ENCODE results near the gene COMT.

COMT gene

DNA sequence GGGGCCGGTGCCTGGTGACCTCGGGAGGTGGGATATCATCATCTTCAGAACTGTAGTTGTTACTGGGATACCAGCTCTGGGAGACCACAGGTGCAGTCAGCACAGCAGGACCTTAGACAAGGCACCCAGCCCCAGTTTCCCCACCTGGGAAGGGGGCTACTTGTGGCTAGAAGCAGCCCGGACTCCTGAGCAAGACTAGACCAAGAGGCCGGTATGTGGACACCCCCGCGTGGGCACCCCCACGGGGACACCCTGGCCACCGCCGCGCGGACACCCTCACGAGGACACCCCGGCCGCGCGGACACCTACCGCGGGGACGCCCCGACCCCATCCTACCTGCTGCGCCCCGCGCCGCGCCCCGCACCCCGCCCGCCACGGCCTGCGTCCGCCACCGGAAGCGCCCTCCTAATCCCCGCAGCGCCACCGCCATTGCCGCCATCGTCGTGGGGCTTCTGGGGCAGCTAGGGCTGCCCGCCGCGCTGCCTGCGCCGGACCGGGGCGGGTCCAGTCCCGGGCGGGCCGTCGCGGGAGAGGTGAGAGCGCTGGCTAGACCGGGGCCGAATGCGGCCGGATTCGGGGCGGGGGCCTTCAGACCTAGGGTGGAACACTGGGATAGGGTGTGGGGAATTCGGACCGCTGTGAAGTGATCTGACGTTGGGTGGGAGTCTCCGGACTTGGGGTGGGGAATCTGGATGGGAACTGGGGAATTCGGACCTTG is at the start of gene COMT, which contains the start of gene TXNRD2:
TSS of gene COMT (plus strand) at position 408 of the 718 bp plus-strand sequence. CDS start 20,755 bp downstream, outside the sequence.
TSS of gene TXNRD2 (minus strand) at position 454 of the 718 bp plus-strand sequence. CDS start at position 439, 15 bp downstream.
- Histone ChIP-seq H3K4me1 (ENCODE audit: control insufficient read depth in 1 of 2, insufficient read depth in 2 of 2, low read length in 2 of 2) (peaks cover 19 to 29% of the 10 kb centered on the region in 2 donors), H3K9me3 (ENCODE audit: control insufficient read depth in 1 of 2, low read length in 2 of 2) (no peaks in the 10 kb centered on the region), H3K9ac (ENCODE audit: low read depth in 1 of 2, low read length in 2 of 2) (peak within 1 kb of the TSS; percentile 82 to 90), H3K27me3 (ENCODE audit: control insufficient read depth in 1 of 2, insufficient read depth in 2 of 2, low read length in 2 of 2) (no peaks in the 10 kb centered on the region), H3K27ac (ENCODE audit: low read depth, low read length) (peak within 1 kb of the TSS; percentile 84), H3K36me3 (ENCODE audit: control insufficient read depth in 1 of 2, insufficient read depth in 2 of 2, low read length in 2 of 2) (no peaks in the 10 kb centered on the region), H3K4me3 (ENCODE audit: low read depth in 1 of 2, low read length in 2 of 2) (peak within 1 kb of the TSS; percentile 80 to 85)

DNA sequence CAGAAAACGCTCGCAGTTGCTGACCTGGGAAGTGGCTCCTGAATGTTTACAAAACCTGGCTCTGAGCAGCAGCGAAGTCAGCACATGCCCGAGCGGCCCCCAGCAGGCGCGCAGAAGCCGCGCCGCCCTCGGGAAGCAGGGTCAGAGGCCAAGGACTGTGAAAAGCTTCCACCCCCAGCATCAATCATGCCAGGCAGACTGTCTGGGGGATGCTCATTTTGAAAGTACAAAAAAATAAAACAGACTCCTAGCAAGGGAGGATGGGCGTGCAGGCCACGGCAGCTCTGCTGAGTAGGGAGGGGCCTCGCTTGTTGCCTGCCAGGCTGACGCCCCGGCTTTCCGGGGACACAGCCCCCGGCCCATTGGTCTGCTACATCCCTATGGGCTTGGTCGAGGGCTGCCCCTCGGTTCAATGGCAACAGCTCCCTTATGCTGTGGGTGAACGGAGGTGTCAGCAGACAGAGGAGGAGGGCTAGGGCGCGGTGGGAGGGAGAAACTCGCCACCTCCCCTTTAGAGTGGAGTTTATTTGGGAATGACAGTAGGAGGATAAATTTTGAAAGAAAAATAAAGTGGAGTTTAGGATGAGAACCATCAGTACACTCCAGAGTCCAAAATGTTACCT is 49.2 kb upstream of the COMT start:
- Histone ChIP-seq H3K27me3 (ENCODE audit: control insufficient read depth in 1 of 2, insufficient read depth in 2 of 2, low read length in 2 of 2) (no peaks in the 10 kb centered on the region), H3K4me3 (ENCODE audit: low read depth in 1 of 2, low read length in 2 of 2) (no peak overlapping the region), H3K9me3 (ENCODE audit: control insufficient read depth in 1 of 2, low read length in 2 of 2) (no peaks in the 10 kb centered on the region), H3K27ac (ENCODE audit: low read depth, low read length) (no peak overlapping the region), H3K4me1 (ENCODE audit: control insufficient read depth in 1 of 2, insufficient read depth in 2 of 2, low read length in 2 of 2) (peaks cover 16 to 19% of the 10 kb centered on the region in 2 donors), H3K9ac (ENCODE audit: low read depth in 1 of 2, low read length in 2 of 2) (peak overlapping the region in 1 of 2 donors; percentile 12), H3K36me3 (ENCODE audit: control insufficient read depth in 1 of 2, insufficient read depth in 2 of 2, low read length in 2 of 2) (peaks cover 0 to 16% of the 10 kb centered on the region in 2 donors)

DNA sequence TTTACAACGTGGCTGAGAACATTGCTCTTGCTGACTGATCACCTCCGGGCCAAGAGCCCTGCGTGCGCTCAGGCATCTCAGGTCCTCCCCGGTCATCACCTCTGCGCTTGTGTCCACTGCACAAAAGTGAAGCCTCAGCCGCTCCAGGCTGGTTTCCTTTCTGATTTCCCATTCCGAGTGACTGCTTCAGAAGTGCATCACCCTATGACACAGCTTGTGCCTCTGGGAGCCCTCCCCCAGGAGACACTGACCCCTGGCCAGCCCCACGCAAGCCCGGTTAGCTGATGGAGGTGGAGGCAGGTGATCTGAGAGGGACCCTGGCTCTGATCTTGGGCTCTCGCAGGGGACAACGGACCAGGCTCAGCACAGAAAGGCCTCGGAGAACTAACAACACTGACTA is 48.6 kb upstream of the COMT start:
- no peak overlapping the region for H3K4me3 ChIP-seq (ENCODE audit: low read depth in 1 of 2, low read length in 2 of 2)
- no peaks in the 10 kb centered on the region for H3K9me3 ChIP-seq (ENCODE audit: control insufficient read depth in 1 of 2, low read length in 2 of 2)
- no peaks in the 10 kb centered on the region for H3K27me3 ChIP-seq (ENCODE audit: control insufficient read depth in 1 of 2, insufficient read depth in 2 of 2, low read length in 2 of 2)
- peaks cover 16 to 19% of the 10 kb centered on the region in 2 donors for H3K4me1 ChIP-seq (ENCODE audit: control insufficient read depth in 1 of 2, insufficient read depth in 2 of 2, low read length in 2 of 2)
- H3K27ac ChIP-seq (ENCODE audit: low read depth, low read length), result no peak overlapping the region
- H3K9ac ChIP-seq (ENCODE audit: low read depth in 1 of 2, low read length in 2 of 2), result no peak overlapping the region
- peaks cover 0 to 21% of the 10 kb centered on the region in 2 donors for H3K36me3 ChIP-seq (ENCODE audit: control insufficient read depth in 1 of 2, insufficient read depth in 2 of 2, low read length in 2 of 2)

DNA sequence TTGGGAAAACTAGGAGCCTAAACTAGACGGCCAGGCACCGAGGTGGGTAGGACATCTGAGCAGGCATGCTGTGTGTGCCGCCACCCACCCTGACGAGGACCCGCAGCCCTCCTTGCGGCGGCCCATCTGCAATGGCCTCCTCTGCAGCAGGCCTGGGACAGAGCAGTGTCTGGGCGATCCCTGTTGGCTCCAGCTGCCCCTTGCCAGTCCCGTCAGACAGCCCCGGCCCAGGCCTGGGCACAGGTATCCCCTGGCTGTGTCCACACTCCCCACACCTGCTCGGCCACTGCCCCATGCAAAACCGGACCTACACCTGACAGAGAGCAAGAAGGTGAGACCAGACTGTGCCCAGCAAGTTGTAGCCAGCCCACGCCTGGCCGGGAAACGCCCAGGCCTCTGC is 48.2 kb upstream of the COMT start:
- Histone ChIP-seq H3K9ac (ENCODE audit: low read depth in 1 of 2, low read length in 2 of 2) (no peak overlapping the region), H3K4me3 (ENCODE audit: low read depth in 1 of 2, low read length in 2 of 2) (no peak overlapping the region), H3K4me1 (ENCODE audit: control insufficient read depth in 1 of 2, insufficient read depth in 2 of 2, low read length in 2 of 2) (peaks cover 16 to 19% of the 10 kb centered on the region in 2 donors), H3K9me3 (ENCODE audit: control insufficient read depth in 1 of 2, low read length in 2 of 2) (no peaks in the 10 kb centered on the region), H3K27me3 (ENCODE audit: control insufficient read depth in 1 of 2, insufficient read depth in 2 of 2, low read length in 2 of 2) (no peaks in the 10 kb centered on the region), H3K27ac (ENCODE audit: low read depth, low read length) (no peak overlapping the region), H3K36me3 (ENCODE audit: control insufficient read depth in 1 of 2, insufficient read depth in 2 of 2, low read length in 2 of 2) (peaks cover 0 to 24% of the 10 kb centered on the region in 2 donors)

DNA sequence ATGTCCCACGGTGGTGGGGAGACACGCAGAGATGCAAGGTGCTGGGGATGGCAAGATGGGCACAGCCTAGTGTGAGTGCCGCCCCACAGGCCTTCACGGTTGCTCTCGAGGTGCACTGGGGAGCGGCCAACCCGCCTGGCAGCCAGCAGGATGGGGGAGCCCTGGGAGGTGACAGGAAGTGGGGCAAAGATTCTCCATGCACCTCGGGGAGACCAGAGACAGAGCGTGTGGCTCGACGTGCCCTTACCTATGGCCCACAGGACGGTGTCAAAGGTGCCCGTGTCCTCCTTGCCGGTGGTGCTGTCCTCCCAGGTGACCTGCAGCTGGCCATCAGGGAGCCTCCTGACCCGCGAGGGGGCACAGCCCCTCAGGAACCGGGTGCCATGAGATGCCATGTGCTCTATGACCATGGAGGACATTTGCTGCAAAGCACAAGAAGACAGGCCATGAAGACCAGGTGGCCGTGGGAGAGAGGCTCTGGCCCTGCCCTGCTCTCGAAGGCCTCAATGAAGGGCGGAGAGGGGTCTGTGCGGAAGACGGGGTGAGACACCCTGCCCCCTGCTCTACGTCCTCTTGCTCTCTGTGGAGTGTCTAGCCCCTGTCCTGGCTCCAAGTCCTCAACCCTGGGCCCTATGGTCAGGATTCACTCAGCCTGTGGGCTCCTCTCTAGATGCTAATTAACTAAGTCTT is 46.3 kb upstream of the COMT start:
- no peak overlapping the region for H3K4me3 ChIP-seq (ENCODE audit: low read depth in 1 of 2, low read length in 2 of 2)
- H3K9ac ChIP-seq (ENCODE audit: low read depth in 1 of 2, low read length in 2 of 2), result no peak overlapping the region
- H3K4me1 ChIP-seq (ENCODE audit: control insufficient read depth in 1 of 2, insufficient read depth in 2 of 2, low read length in 2 of 2), result peaks cover 16 to 19% of the 10 kb centered on the region in 2 donors
- peaks cover 0 to 26% of the 10 kb centered on the region in 2 donors for H3K36me3 ChIP-seq (ENCODE audit: control insufficient read depth in 1 of 2, insufficient read depth in 2 of 2, low read length in 2 of 2)
- no peak overlapping the region for H3K27ac ChIP-seq (ENCODE audit: low read depth, low read length)
- H3K9me3 ChIP-seq (ENCODE audit: control insufficient read depth in 1 of 2, low read length in 2 of 2), result no peaks in the 10 kb centered on the region
- H3K27me3 ChIP-seq (ENCODE audit: control insufficient read depth in 1 of 2, insufficient read depth in 2 of 2, low read length in 2 of 2), result no peaks in the 10 kb centered on the region

DNA sequence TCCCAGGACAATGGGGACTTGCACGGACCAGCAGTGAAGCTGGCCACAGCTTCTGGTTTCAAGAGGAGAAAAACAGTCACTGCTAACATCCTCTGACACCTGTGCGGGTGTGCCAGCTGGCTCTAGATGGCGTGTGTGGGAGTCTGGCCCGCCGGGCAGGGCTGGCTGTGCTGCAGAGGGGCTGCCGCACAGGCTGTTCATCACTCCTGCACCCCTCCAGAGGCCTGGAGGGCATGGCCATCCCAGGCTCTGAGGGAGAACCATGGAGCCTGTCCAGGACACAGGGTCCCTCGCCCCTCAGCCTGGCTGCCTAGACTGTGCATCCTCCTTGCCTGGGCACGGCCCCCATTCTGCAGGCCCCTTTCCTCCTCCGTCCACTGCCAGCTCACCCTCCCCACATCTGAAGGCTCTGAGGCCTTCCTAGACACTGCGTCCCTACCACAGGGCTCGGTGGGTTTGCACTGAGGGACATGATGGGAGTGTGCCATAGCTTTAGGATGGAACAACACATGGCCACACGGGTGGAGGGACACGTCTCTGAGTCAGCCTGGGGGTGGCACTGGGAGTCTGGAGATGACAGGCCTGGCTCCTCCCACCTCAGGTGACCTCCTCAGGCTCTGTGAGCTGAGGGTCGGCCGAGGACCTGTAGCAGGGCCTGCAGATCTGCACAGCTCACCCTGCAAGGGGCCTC is 44.8 kb upstream of the COMT start:
- Histone ChIP-seq H3K27me3 (ENCODE audit: control insufficient read depth in 1 of 2, insufficient read depth in 2 of 2, low read length in 2 of 2) (no peaks in the 10 kb centered on the region), H3K27ac (ENCODE audit: low read depth, low read length) (no peak overlapping the region), H3K9me3 (ENCODE audit: control insufficient read depth in 1 of 2, low read length in 2 of 2) (no peaks in the 10 kb centered on the region), H3K36me3 (ENCODE audit: control insufficient read depth in 1 of 2, insufficient read depth in 2 of 2, low read length in 2 of 2) (peaks cover 0 to 26% of the 10 kb centered on the region in 2 donors), H3K9ac (ENCODE audit: low read depth in 1 of 2, low read length in 2 of 2) (no peak overlapping the region), H3K4me3 (ENCODE audit: low read depth in 1 of 2, low read length in 2 of 2) (no peak overlapping the region), H3K4me1 (ENCODE audit: control insufficient read depth in 1 of 2, insufficient read depth in 2 of 2, low read length in 2 of 2) (peaks cover 12 to 18% of the 10 kb centered on the region in 2 donors)

DNA sequence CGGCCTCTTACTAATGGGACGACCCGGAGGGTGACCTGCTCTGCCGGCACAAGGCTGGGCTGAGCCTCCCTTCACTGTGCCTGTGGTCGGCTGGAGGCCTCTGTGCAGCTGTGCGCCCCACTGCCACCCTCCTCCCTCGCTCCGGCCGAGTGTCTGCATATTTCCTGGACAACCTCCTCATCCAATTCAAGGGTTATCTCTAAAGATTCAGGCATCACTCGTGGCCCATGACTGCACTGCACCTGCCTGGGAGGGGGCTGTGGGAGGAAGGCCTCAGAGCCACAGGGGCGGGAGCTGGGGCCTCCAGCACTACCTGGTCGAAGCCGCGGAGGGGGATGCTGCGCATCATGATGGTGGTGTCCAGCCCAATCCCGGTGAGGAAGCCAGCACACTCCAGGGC is 43.8 kb upstream of the COMT start:
- H3K4me3 ChIP-seq (ENCODE audit: low read depth in 1 of 2, low read length in 2 of 2), result no peak overlapping the region
- H3K9me3 ChIP-seq (ENCODE audit: control insufficient read depth in 1 of 2, low read length in 2 of 2), result no peaks in the 10 kb centered on the region
- H3K36me3 ChIP-seq (ENCODE audit: control insufficient read depth in 1 of 2, insufficient read depth in 2 of 2, low read length in 2 of 2), result peaks cover 0 to 26% of the 10 kb centered on the region in 2 donors
- no peaks in the 10 kb centered on the region for H3K27me3 ChIP-seq (ENCODE audit: control insufficient read depth in 1 of 2, insufficient read depth in 2 of 2, low read length in 2 of 2)
- H3K27ac ChIP-seq (ENCODE audit: low read depth, low read length), result no peak overlapping the region
- no peak overlapping the region for H3K9ac ChIP-seq (ENCODE audit: low read depth in 1 of 2, low read length in 2 of 2)
- H3K4me1 ChIP-seq (ENCODE audit: control insufficient read depth in 1 of 2, insufficient read depth in 2 of 2, low read length in 2 of 2), result peaks cover 5 to 9% of the 10 kb centered on the region in 2 donors

DNA sequence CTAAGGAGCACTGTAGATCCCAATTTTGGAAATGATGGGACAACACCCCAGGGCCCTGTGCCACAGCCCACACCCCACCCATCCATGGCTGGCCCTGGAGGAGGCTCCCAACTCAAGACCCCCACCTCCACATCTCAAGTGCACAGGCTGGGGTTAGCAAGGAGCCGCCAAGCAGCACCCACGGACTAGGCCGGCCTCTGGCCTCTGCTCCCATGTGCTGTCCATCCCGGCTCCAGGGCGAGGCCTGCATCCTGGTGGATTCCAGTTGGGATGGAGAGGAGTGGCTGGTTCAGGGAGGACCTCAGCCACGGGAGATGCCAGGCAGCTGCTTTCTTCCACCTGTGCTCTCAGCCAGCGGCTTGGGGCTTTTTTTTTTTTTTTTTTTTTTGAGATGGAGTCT is 43.4 kb upstream of the COMT start:
- Histone ChIP-seq H3K4me3 (ENCODE audit: low read depth in 1 of 2, low read length in 2 of 2) (no peak overlapping the region), H3K36me3 (ENCODE audit: control insufficient read depth in 1 of 2, insufficient read depth in 2 of 2, low read length in 2 of 2) (peaks cover 0 to 26% of the 10 kb centered on the region in 2 donors), H3K27me3 (ENCODE audit: control insufficient read depth in 1 of 2, insufficient read depth in 2 of 2, low read length in 2 of 2) (no peaks in the 10 kb centered on the region), H3K9me3 (ENCODE audit: control insufficient read depth in 1 of 2, low read length in 2 of 2) (no peaks in the 10 kb centered on the region), H3K4me1 (ENCODE audit: control insufficient read depth in 1 of 2, insufficient read depth in 2 of 2, low read length in 2 of 2) (peaks cover 5 to 7% of the 10 kb centered on the region in 2 donors), H3K27ac (ENCODE audit: low read depth, low read length) (no peak overlapping the region), H3K9ac (ENCODE audit: low read depth in 1 of 2, low read length in 2 of 2) (no peak overlapping the region)

DNA sequence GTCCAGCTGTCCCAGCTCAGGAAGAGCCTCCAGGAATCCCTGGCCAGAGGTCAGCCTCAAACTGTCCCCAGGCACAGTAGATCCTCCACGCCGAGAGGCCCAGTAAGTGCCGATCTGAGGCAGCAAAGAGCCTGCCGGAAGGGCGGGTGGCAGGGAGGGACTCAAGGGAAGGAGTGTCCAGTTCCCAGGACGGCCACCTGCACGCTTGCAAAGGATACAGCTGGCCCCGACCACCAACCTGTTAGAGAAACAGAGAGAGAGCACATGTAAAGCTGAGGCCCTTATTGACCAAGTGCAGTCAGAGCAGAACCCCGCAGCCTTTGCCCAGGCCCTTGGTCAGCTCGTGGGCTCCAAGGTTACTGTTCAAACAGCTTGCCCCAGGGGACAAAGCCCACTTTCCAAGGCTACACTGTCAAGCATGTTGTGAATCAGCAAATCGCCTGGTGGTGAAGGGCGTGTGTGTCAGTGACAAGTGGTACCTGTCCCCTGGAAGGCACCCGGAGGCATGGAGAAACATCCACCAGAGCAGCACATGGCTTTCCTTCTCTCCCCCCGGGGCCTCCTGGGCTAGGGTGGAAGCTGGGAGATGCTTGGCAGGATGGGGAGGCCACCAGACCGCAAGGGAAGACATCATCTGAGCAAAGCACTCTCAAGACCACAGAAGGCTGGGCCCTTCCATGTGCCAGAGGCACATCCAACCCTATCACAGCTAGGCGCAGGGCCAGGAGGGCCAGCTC is 42.6 kb upstream of the COMT start:
- Histone ChIP-seq H3K9ac (ENCODE audit: low read depth in 1 of 2, low read length in 2 of 2) (no peak overlapping the region), H3K4me1 (ENCODE audit: control insufficient read depth in 1 of 2, insufficient read depth in 2 of 2, low read length in 2 of 2) (peaks cover 5 to 7% of the 10 kb centered on the region in 2 donors), H3K27me3 (ENCODE audit: control insufficient read depth in 1 of 2, insufficient read depth in 2 of 2, low read length in 2 of 2) (no peaks in the 10 kb centered on the region), H3K4me3 (ENCODE audit: low read depth in 1 of 2, low read length in 2 of 2) (no peak overlapping the region), H3K9me3 (ENCODE audit: control insufficient read depth in 1 of 2, low read length in 2 of 2) (no peaks in the 10 kb centered on the region), H3K36me3 (ENCODE audit: control insufficient read depth in 1 of 2, insufficient read depth in 2 of 2, low read length in 2 of 2) (peaks cover 0 to 21% of the 10 kb centered on the region in 2 donors), H3K27ac (ENCODE audit: low read depth, low read length) (no peak overlapping the region)
